ENCODE data around the gene WWOX.

WWOX gene

GRCh38 chr16:78094998-78095397, 4.5 kb upstream of the WWOX start:
- FAIRE-seq = no peak
- TF ChIP-seq, protein P1, sequence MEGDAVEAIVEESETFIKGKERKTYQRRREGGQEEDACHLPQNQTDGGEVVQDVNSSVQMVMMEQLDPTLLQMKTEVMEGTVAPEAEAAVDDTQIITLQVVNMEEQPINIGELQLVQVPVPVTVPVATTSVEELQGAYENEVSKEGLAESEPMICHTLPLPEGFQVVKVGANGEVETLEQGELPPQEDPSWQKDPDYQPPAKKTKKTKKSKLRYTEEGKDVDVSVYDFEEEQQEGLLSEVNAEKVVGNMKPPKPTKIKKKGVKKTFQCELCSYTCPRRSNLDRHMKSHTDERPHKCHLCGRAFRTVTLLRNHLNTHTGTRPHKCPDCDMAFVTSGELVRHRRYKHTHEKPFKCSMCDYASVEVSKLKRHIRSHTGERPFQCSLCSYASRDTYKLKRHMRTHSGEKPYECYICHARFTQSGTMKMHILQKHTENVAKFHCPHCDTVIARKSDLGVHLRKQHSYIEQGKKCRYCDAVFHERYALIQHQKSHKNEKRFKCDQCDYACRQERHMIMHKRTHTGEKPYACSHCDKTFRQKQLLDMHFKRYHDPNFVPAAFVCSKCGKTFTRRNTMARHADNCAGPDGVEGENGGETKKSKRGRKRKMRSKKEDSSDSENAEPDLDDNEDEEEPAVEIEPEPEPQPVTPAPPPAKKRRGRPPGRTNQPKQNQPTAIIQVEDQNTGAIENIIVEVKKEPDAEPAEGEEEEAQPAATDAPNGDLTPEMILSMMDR (IDR thresholded peaks at IDR 0.05; ENCODE audit: insufficient read depth, missing control alignments) = no peak
- no peak for DNase-seq (ENCODE audit: insufficient read length, low spot score)

DNA sequence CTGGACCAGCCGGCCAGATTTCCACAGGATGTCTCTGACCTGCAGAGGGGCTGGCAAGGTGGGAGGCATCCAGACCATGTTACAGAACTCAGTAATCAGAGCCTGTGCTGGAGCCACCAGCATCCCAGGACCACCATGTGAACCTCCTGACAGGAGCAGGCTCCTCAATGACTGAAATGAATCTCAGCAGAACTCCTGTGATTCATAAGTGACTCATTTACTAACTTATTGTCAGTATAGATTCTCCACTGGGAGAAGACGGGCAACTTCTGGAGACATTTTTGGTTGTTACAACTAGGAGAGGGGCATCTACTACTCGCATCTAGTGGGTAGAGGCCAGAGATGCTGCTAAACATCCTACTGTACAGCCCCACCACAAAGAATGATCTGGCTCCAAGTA, 3.1 kb upstream of the WWOX start:
- FAIRE-seq = no peak
- TF ChIP-seq, protein P1 (IDR thresholded peaks at IDR 0.05; ENCODE audit: insufficient read depth, missing control alignments) = no peak

GRCh38 chr16:78097548-78097947, 1.9 kb upstream of the WWOX start:
- no peak for FAIRE-seq
- TF ChIP-seq, protein P1 (IDR thresholded peaks at IDR 0.05; ENCODE audit: insufficient read depth, missing control alignments) = no peak
- DNase-seq (ENCODE audit: insufficient read length, low spot score) = no peak

More for the DNA sequence above, 3.1 kb upstream of the WWOX start:
- DNase-seq (ENCODE audit: insufficient read length, low spot score) = no peak

GRCh38 chr16:78098087-78098486, 1.4 kb upstream of the WWOX start:
- FAIRE-seq (no peak), DNase-seq (ENCODE audit: insufficient read length, low spot score) (no peak)
- TF ChIP-seq, protein P1 (IDR thresholded peaks at IDR 0.05; ENCODE audit: insufficient read depth, missing control alignments) = no peak

- no peak for DNase-seq (ENCODE audit: insufficient read length, low spot score)
- TF ChIP-seq, protein P1 (IDR thresholded peaks at IDR 0.05; ENCODE audit: insufficient read depth, missing control alignments) = no peak
Observed at GRCh38 chr16:78098595-78099270, 721 bp upstream of the WWOX start.

DNA sequence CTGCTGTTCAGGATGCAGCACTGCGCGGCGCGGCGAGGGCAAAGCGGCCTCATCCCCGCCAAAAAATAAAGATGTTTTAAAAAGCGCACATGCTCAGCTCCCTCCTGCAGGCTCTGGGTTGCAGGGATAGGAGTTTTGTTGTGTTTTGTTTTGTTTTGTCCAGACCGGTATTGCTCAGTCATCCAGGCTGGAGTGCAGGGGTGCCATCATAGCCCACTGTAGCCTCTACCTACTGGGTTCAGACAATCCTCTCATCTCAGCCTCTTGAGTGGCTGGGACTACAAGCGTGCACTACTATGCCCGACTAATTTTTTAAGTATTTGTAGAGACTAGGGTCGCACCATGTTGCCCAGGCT, 636 bp downstream of the WWOX start:
- DNase-seq (ENCODE audit: insufficient read length, low spot score) (no peak), FAIRE-seq (no peak)
- TF ChIP-seq, protein P1 (IDR thresholded peaks at IDR 0.05; ENCODE audit: insufficient read depth, missing control alignments) = peak; percentile 62

More at GRCh38 chr16:78098595-78099270, 721 bp upstream of the WWOX start:
- no peak for FAIRE-seq

DNA sequence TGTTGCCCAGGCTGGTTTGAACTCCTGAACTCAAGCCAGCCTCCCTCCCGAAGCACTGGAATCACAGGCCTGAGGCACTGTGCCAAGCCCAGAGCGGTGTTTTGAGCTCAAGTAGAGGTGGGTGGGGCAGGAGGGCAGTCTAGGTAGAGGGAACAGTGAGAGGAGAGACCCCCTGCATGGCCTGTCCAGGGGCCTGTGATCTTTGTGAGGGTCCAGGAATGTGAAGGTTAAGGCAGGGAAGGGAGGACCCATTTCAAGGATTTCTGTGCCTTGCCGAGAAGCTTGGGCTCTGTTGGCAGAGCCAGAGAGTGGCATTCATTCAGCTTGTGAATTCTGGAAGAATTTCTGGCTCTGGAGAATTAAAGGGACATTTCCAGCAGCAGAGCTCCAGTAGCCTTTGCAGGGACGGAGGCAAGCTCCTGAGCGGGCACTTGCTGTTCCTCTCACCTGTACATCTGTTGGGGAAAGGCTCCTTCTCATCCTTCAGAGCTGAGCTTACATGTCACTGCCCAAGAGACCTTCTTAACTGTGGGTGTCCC, 2.7 kb downstream of the WWOX start:
- FAIRE-seq (no peak), DNase-seq (ENCODE audit: insufficient read length, low spot score) (no peak)
- TF ChIP-seq, protein P1 (IDR thresholded peaks at IDR 0.05; ENCODE audit: insufficient read depth, missing control alignments) = no peak
